Measurements from ENCODE around the gene SPC24.
"Not testable (repeated sequence)": the region's sequence is repeated elsewhere in the genome, so short reads cannot be mapped to it uniquely, and the experiment has no call there.

SPC24 gene

DNA sequence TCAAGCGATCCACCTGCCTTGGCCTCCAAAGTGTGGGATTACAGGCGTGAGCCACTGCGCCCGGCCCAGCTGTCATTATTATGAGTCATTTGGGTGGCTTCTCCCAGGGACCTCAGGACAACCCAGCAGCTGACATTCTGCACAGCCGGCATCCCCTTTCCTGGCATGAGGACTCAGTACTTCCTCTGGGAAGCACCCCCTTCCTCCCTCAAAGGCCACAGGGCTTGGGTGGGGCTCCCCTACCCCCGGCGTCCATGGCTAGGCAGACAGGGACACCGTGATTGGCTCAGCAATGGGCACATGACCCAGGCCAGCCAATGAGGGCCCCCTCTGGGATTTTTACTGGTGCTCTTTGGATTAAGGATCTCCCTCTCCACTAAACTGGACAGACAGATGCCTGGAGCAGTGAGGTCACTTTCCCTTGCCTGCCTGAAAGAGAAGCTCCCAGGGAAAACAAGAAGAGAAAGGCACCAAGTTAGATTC, 35.7 kb upstream of the SPC24 start:
- DNase-seq: no peak

DNA sequence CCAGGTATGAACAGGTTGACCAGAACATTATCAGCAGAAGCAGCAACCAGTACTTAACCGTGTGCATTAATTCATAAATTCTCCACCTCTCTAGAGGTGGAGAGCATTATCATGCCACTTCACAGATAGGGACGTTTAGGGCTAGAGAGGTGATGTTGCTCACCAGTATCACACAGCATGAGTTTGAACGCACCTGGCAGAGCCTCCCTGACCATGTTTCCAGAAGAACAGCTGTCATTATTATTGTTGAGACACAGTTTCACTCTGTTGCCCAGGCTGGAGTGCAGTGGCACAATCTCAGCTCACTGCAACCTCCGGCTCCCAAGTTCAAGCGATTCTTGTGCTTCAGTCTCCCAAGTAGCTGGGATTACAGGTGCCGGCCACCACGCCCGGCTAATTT, 34.9 kb upstream of the SPC24 start:
- no peak for DNase-seq

GRCh38 chr19:11187441-11187840, 31.9 kb upstream of the SPC24 start:
- DNase-seq: no peak

DNA sequence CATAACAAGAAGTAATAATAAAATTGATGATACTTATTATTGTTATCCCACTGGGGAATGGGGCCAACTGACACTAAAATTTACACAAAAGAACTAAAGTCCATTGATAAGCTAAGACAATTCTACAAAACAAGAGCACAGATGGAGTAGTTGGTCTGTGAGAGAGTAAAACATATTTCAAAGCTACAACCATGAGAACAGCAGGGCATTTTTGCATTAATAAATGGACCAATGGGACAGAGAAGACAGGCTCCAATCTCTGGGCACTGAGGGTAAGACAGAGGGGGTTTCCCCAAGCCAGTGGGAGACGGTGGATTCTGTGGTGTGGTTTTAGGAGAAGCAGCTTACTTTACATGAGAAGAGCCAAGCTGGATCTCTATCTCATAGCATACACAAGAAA, 27.4 kb upstream of the SPC24 start:
- no peak for DNase-seq

- DNase-seq: no peak
These were observed 25.9 kb upstream of the SPC24 start for GRCh38 chr19:11181488-11181887.

DNA sequence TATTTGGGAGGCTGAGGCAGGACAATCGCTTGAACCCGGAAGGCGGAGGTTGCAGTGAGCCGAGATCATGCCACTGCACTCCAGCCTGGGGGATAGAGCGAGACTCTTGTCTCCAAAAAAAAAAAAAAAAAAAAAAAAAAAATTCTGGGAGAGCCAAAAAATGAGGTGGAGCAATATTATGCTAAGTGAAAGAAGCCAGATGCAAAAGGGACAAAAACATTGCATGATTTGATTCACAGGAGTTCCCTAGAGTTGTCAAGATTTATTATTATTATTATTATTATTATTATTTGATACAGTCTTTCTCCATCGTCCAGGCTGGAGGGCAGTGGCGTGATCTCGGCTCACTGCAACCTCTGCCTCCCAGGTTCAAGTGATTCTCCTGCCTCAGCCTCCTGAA, 25.4 kb upstream of the SPC24 start:
- DNase-seq: not testable (repeated sequence)

DNA sequence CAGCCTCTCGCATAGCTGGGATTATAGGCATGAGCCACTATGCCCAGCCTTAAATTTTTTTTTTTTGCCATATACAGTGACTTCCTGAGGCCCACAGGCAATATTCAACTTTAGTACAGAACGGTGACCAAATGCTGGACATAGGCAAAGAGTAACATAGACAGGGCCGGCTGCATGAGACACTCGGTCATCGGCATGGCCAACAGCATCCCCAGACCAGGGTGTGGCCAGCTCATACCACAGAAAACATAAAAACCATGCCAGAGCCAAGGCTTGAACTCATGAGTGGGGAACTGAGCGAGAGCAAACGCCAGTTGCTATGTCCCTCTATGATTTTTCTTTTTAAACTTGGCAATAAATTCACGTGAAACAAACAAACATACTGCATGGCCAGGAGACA, 24.8 kb upstream of the SPC24 start:
- no peak for DNase-seq

DNA sequence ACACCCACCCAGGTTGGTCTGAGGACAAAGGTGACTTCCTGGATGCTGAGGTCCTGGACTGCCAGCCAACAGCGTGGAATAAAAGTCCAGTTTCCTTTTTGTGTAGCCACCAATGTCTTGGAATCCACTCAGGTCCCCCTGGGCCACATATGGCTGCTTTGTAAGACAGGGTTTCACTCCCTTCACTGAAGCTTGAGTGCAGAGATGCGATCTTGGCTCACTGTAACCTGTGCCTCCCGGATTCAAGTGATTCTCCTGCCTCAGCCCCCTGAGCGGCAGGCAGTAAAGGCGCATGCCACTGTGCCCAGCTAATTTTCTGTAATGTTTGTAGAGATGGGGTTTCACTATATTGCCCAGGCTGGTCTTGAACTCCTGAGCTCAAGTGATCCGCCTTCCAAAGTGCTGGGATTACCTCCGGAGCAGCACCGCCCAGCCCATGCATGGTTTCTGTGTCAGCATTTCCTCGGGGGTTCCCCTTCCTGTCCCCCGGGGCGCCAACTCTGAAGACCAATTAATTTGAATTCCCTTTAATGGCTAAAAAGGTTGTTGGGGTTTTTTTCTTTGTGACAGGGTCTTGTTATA, 24.2 kb upstream of the SPC24 start:
- no peak for DNase-seq

DNA sequence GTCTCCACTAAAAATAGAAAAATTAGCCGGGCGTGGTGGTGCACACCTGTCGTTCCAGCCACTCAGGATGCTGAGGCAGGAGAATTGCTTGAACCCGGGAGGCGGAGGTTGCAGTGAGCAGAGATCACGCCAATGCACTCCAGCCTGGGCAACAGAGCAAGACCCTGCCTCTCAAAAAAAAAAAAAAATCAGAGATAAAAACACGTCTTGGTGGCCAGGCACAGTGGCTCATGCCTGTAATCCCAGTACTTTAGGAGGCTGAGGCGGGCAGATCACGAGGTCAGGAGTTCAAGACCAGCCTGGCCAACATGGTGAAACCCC, 23.5 kb upstream of the SPC24 start:
- not testable (repeated sequence) for DNase-seq

DNA sequence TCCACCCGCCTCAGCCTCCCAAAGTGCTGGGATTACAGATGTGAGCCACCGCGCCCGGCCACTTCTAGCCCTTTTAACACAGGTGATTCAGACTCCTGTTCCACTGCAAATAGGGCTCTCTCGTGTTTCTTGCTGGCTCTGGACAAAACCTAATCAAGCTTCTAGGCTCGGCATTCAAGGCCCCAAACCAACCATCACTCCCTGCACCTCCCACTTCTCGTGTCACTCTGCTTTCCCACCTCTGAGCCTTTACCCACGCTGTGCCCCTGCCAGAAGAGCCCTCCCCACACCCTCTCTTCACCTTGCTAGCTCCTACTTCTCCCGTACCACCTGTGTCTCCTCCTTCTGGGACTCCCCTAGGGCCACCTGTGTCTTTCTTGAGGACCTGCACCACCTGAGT, 22.0 kb upstream of the SPC24 start:
- DNase-seq: no peak

GRCh38 chr19:11176466-11177193, 21.0 kb upstream of the SPC24 start:
- no peak for DNase-seq

- DNase-seq: no peak
These were observed 20.3 kb upstream of the SPC24 start for GRCh38 chr19:11175920-11176319.

DNA sequence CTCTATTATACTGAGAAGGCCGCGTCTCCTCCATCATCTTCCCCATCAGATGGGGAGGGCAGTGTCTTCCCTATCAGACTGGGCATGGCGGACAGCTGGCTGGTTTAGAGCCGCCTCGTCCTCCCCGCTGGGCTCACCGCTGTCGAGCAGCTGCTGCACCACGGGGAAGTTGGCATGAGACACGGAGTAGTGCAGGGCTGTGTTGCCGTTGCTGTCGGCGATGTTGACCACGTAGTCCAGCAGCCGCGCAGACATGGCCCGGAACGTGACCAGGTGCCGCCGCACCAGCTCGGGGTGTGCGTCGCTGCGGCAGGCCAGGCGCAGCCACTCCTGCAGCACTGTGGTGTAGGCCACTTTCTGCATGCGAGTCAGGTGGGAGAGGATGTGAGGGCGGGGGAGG, 18.8 kb upstream of the SPC24 start:
- DNase-seq: no peak

DNA sequence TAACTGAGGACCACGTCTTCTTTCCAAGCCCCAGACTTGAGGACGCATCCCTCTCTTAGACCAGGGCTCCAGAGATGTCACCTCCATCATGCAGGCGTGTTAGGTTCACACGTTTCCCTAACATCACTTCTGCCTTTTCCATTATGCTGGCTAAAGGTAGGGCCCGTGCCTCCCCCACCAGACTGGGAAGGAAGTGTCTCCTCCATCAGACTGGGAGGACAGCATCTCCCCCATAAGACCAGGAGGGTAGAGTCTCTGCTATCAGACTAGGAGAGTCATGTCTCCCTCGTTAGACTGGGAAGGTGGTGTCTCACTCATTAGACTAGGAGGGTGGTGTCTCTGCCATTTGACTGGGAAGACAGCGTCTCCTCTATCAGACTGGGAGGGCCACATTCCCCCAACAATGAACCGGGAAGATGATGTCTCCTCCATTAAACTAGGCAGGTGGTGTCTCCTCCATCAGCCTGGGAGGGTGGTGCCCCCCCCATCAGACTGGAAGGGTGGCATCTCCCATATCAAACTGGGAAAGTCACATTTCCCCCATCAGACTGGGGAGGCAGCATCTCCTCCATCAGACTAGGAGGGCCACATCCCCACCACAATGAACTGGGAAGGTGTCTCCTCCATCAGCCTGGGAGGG, 18.1 kb upstream of the SPC24 start:
- no peak for DNase-seq

DNA sequence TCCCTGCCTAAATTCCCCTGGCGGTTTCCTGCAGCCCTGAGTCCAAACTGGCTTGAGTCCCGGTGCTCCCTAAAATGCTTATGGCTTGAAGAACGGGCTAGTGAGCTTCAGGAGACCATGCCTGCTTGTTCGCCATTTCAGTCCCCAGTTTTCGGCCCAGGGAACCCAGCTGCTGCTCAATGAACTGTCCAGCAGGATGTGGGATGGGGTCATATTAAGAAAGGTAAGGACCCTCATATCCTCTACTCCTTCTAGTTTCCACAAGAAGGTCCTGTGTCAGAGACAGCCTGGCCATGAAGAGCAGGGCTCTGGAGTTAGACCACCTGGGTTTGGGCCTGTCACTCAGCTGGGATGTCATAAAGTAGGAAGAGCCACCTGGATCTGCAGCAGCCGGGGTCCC, 17.0 kb upstream of the SPC24 start:
- DNase-seq: no peak

DNA sequence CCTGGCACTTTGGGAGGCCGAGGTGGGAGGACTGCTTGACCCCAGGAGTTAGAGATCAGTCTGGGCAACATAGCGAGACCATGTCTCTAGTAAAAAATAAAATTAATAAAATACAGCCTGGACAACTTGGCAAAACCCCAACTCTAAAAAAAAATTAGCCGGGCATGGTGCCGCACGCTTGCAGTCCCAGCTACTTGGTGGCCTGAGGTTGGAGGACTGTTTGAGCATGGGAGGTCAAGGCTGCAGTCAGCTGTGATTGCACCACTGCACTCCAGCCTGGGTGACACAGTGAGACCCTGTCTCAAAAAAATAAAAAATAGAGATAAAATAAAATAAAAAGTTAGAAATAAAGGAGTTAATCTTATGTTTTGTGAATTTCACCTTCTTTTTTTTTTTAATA, 15.6 kb upstream of the SPC24 start:
- DNase-seq: no peak

- no peak for DNase-seq
These were observed 14.5 kb upstream of the SPC24 start for GRCh38 chr19:11169896-11170678.

- DNase-seq: no peak
These were observed 13.0 kb upstream of the SPC24 start for GRCh38 chr19:11168568-11168967.

DNA sequence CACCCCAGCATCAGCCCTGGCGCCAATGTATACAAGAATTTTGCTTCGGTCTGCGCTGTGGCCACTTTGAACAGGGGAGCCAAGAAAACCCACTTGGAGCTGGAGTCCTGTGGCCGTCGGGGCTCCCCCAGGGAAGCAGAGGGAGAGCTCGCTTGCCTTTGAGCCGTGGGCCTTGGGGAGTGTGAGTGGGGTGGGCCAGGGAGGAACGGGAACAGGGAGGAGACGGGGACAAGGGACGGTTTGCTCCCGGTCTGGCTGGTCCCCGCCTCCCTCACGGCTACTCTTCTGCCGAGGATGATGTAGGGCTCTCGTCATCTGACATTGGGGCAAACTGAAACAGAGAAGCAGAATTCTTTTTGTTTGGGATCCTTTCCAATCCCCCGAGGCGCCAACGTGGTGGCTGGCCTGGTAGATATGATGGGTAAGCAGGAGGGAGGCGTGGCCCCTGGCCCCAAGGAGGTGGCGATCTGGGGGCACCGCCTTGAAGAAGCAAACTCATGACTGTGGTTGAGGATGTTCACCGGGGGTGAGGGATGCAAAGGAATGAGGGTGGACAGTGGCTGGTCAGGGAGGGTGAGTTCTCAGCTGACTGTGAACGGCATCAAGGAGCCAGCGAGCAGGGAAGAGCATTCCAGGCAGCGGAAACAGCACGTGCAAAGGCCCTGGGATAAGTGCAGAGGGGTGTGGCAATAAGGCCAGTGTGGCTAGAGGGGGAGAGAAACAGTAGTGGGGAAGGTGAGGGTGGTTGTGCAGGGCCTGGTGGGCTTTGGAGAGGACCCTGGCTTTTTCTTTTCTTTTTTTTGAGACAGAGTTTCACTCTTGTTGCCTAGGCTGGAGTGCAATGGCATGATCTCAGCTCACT, 10.9 kb upstream of the SPC24 start:
- no peak for DNase-seq

DNA sequence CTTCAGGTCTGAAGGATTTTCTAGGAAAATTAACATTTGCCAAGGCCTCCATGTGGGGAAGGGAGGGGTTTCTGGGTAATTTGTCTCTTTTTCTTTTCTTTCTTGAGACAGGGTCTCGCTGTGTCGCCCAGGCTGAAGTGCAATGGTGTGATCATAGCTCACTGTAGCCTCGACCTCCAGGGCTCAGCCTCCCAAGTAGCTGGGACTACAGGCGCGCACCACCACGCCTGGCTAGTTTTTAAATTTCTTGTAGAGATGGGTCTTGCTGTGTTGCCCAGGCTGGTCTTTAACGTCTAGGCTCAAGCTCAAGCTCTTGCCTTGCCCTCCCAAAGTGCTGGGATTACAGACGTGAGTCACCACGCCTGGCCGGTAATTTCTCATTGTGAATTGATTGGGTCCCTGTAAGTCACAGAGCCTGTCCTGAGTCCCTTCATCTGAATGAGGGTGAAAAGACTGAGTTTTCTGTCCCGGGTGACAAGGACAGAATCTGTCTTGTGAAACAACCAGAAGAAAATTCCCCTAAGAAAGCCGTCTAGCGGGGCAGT, 10.0 kb upstream of the SPC24 start:
- DNase-seq: no peak

- DNase-seq: no peak
These were observed 9.4 kb upstream of the SPC24 start for GRCh38 chr19:11164879-11165406.

DNA sequence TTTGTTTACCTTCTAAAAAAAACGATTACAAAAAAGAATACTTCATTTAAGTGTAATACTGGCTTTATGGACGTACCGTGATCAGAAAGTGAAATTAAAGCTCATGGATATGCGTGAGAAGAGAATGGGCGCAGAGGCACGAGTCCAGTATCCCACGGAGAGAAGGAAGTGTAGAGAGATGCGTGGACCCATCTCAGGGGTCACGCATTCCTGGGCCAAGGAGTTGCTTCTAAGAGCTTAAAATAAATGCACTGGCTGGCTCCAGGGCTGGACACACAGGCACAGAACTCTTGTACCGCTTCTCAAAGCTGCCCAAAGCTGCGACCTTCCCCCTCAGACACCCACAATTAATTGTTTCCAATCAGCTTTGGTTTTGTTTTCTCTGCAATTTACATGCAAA, 8.7 kb upstream of the SPC24 start:
- DNase-seq: no peak

Measured in NCI-H524 treated with DMSO at 0.1 percent for 48 hours (cell line).